Endothelial cell (in vitro differentiated cells): Measurements from ENCODE around the gene CARTPT. TPM values are rescaled to one million over a fixed set of nuclear protein-coding genes. Genes with fewer than 3 reads are reported as not detected.

Experiments
- DNase-seq: peaks from one replicate; pipeline ENCODE4 v3.0.0; 2021; ENCODE audit warnings: low spot score
- H3K27ac Mint-ChIP-seq: one replicate; pipeline ENCODE4 v1.8.0; 2021; ENCODE audit warnings: mixed read lengths, inconsistent platforms; ENCODE audit not compliant: unreplicated experiment
- H3K27me3 Mint-ChIP-seq: one replicate; pipeline ENCODE4 v1.8.0; 2021; ENCODE audit warnings: mild to moderate bottlenecking, moderate library complexity, mixed read lengths, inconsistent platforms; ENCODE audit not compliant: unreplicated experiment
- H3K36me3 Mint-ChIP-seq: one replicate; pipeline ENCODE4 v1.8.0; 2021; ENCODE audit warnings: mild to moderate bottlenecking, low read depth, mixed read lengths, inconsistent platforms; ENCODE audit not compliant: unreplicated experiment
- H3K4me1 Mint-ChIP-seq: one replicate; pipeline ENCODE4 v1.8.0; 2021; ENCODE audit warnings: mild to moderate bottlenecking, mixed read lengths, inconsistent platforms; ENCODE audit not compliant: unreplicated experiment
- H3K4me3 Mint-ChIP-seq: one replicate; pipeline ENCODE4 v1.8.0; 2021; ENCODE audit warnings: mild to moderate bottlenecking, mixed read lengths, inconsistent platforms; ENCODE audit not compliant: unreplicated experiment
- H3K9me3 Mint-ChIP-seq: one replicate; pipeline ENCODE4 v1.8.0; 2021; ENCODE audit warnings: mixed read lengths, inconsistent platforms; ENCODE audit not compliant: unreplicated experiment
- CTCF ChIP-seq: fragments of 200-600 bp; sonication (generic); IDR thresholded peaks from one replicate; pipeline ENCODE4 v1.5.0; 2021; ENCODE audit warnings: antibody characterized with exemption; ENCODE audit not compliant: unreplicated experiment
- long read RNA-seq: library from polyadenylated mRNA; unstranded; transcript quantifications from one replicate; pipeline ENCODE4 v2.0.0, GENCODE V29; 2020; ENCODE audit not compliant: unreplicated experiment
- total RNA-seq: library from RNA; stranded (reverse); fragmentation: NEBNext Ultra II Directional; extraction: Animal tissue kit (Norgen Biotek cat#: 25700); gene quantifications from one replicate; pipeline ENCODE4 v1.2.1, GENCODE V29; 2021; ENCODE audit not compliant: unreplicated experiment

CARTPT gene
- total RNA-seq: 148 TPM
- long read RNA-seq, transcript CARTPT-201 (3 exons, 915 nt): major isoform, 113 of 118 reads
- long read RNA-seq, partial matches to known transcripts: 1 of 118 reads
- long read RNA-seq, other reads (novel, unspliced or antisense): 1 of 118 reads

- H3K4me3 Mint-ChIP-seq: peak within 1 kb of the TSS; percentile 94
- DNase-seq: peak; percentile 74
- H3K27me3 Mint-ChIP-seq: peaks cover 18% of the 10 kb centered on the region
- H3K27ac Mint-ChIP-seq: peak within 1 kb of the TSS; percentile 85
- H3K36me3 Mint-ChIP-seq: peaks cover 6% of the 10 kb centered on the region
- no peaks in the 10 kb centered on the region for H3K9me3 Mint-ChIP-seq
- H3K4me1 Mint-ChIP-seq: peaks cover 43% of the 10 kb centered on the region
- TF ChIP-seq CTCF: no peak
These were observed at the start of gene CARTPT for GRCh38 chr5:71719063-71719964. TSS of gene CARTPT (plus strand) at chr5:71719275. CDS start at chr5:71719294, 19 bp downstream.

GRCh38 chr5:71677977-71678376 lies 41.1 kb upstream of the CARTPT start:
- Mint-ChIP-seq H3K27me3 (no peaks in the 10 kb centered on the region), H3K36me3 (no peaks in the 10 kb centered on the region), H3K4me3 (no peak overlapping the region), H3K4me1 (no peaks in the 10 kb centered on the region), H3K9me3 (no peaks in the 10 kb centered on the region), H3K27ac (no peak overlapping the region)
- no peak for TF ChIP-seq CTCF
- DNase-seq: no peak

GRCh38 chr5:71679714-71680113 lies 39.4 kb upstream of the CARTPT start:
- Mint-ChIP-seq H3K27me3 (no peaks in the 10 kb centered on the region), H3K4me1 (peaks cover 6% of the 10 kb centered on the region)
- TF ChIP-seq CTCF: no peak

GRCh38 chr5:71680510-71680909 lies 38.6 kb upstream of the CARTPT start:
- Mint-ChIP-seq H3K9me3 (no peaks in the 10 kb centered on the region), H3K4me1 (peaks cover 6% of the 10 kb centered on the region), H3K27ac (no peak overlapping the region), H3K36me3 (no peaks in the 10 kb centered on the region), H3K4me3 (no peak overlapping the region), H3K27me3 (no peaks in the 10 kb centered on the region)
- DNase-seq: no peak
- no peak for TF ChIP-seq CTCF

More at GRCh38 chr5:71679714-71680113, 39.4 kb upstream of the CARTPT start:
- no peaks in the 10 kb centered on the region for H3K36me3 Mint-ChIP-seq
- DNase-seq: no peak
- H3K4me3 Mint-ChIP-seq: no peak overlapping the region
- no peaks in the 10 kb centered on the region for H3K9me3 Mint-ChIP-seq
- no peak overlapping the region for H3K27ac Mint-ChIP-seq

- no peak for TF ChIP-seq CTCF
- no peak for DNase-seq
- Mint-ChIP-seq H3K27ac (no peak overlapping the region), H3K36me3 (no peaks in the 10 kb centered on the region), H3K9me3 (no peaks in the 10 kb centered on the region), H3K27me3 (no peaks in the 10 kb centered on the region), H3K4me1 (peaks cover 6% of the 10 kb centered on the region), H3K4me3 (no peak overlapping the region)
These were observed 37.8 kb upstream of the CARTPT start for GRCh38 chr5:71681296-71681695.
